ENCODE data around the gene TXNDC16. TPM values are rescaled to one million over a fixed set of nuclear protein-coding genes. Genes with fewer than 3 reads are reported as not detected.

Gene TXNDC16
- total RNA-seq, 1 experiment from 2014 or later: 13.2 TPM

DNA sequence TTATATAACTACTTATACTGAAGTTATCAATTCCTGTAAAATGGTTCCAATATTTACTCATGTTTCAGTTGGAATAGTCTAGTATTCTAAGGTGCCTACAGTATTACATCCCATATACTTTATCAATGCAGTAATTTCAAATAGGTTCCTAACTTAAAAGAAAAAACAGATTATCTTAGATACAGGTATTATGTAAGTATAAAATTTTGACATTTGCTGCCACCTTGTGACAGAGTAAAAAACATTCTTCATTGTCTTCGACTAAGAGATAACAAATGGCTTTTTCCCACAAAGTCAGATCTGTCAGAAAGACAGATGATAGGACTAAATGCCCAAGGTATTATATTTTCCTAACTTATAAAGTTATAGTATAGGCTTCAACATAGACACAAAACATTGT, 78.7 kb downstream of the TXNDC16 start:
- H3K27me3 Mint-ChIP-seq (ENCODE audit: low read depth): no peaks in the 10 kb centered on the region

More for the DNA sequence above, 78.7 kb downstream of the TXNDC16 start:
- Histone ChIP-seq H2AFZ (ENCODE audit: low read length) (no peak overlapping the region), H4K5ac (ENCODE audit: insufficient read length, low read depth, low read length) (no peak overlapping the region), H2BK15ac (ENCODE audit: low read depth, low read length) (no peak overlapping the region), H3K27ac (ENCODE audit: insufficient read length, low read depth, low read length) (no peak overlapping the region), H4K8ac (replicated peaks; ENCODE audit: insufficient read length, low read depth, low read length) (no peak overlapping the region), H2AK5ac (ENCODE audit: insufficient read length, low read length) (no peak overlapping the region), H2BK20ac (ENCODE audit: low read depth, low read length, poor library complexity, severe bottlenecking) (no peak overlapping the region), H3K56ac (ENCODE audit: insufficient read length, low read depth, low read length) (no peak overlapping the region), H4K20me1 (ENCODE audit: control insufficient read depth, insufficient read depth, insufficient read length) (no peaks in the 10 kb centered on the region), H3K9ac (ENCODE audit: extremely low read depth, insufficient read length, low read length) (no peak overlapping the region), H3K79me2 (ENCODE audit: insufficient read depth, low read length) (no peaks in the 10 kb centered on the region), H2BK12ac (ENCODE audit: insufficient read length, low read depth, low read length) (no peak overlapping the region), H3K4me1 (ENCODE audit: insufficient read depth, low read length) (no peaks in the 10 kb centered on the region), H3K4me2 (ENCODE audit: insufficient read depth, insufficient read length, low read length) (no peak overlapping the region), H3K4ac (ENCODE audit: low read depth, low read length) (no peak overlapping the region), H3K9me3 (ENCODE audit: control insufficient read depth, low read depth, low read length) (no peaks in the 10 kb centered on the region), H3K18ac (ENCODE audit: insufficient read length, low read depth, low read length) (no peak overlapping the region), H2BK5ac (ENCODE audit: insufficient read length, low read length) (no peak overlapping the region), H3K27me3 (ENCODE audit: insufficient read depth, low read length) (no peaks in the 10 kb centered on the region), H2BK120ac (ENCODE audit: low read depth, low read length, poor library complexity, severe bottlenecking) (no peak overlapping the region), H3K14ac (ENCODE audit: insufficient read depth, low read length) (no peak overlapping the region), H3T11ph (ENCODE audit: low read length) (no peak overlapping the region), H3K79me1 (ENCODE audit: insufficient read depth, low read depth, low read length, poor library complexity, severe bottlenecking) (no peaks in the 10 kb centered on the region), H3K23ac (ENCODE audit: insufficient read length, low read depth, low read length) (no peak overlapping the region), H3K23me2 (ENCODE audit: insufficient read length, low read depth, low read length, poor library complexity, severe bottlenecking) (no peaks in the 10 kb centered on the region), H4K91ac (ENCODE audit: insufficient read length, low read depth, low read length) (no peak overlapping the region)
- TF ChIP-seq, protein P1, sequence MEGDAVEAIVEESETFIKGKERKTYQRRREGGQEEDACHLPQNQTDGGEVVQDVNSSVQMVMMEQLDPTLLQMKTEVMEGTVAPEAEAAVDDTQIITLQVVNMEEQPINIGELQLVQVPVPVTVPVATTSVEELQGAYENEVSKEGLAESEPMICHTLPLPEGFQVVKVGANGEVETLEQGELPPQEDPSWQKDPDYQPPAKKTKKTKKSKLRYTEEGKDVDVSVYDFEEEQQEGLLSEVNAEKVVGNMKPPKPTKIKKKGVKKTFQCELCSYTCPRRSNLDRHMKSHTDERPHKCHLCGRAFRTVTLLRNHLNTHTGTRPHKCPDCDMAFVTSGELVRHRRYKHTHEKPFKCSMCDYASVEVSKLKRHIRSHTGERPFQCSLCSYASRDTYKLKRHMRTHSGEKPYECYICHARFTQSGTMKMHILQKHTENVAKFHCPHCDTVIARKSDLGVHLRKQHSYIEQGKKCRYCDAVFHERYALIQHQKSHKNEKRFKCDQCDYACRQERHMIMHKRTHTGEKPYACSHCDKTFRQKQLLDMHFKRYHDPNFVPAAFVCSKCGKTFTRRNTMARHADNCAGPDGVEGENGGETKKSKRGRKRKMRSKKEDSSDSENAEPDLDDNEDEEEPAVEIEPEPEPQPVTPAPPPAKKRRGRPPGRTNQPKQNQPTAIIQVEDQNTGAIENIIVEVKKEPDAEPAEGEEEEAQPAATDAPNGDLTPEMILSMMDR (conservative IDR thresholded peaks at IDR 0.05): peak; percentile 55; the same call in 2 of the 3 replicates
- DNase-seq: no peak
- Mint-ChIP-seq H3K9me3 (peaks cover 0 to 6% of the 10 kb centered on the region in 2 experiments; a peak in 2 of 5 replicates), H3K36me3 (ENCODE audit: insufficient read depth in 1 of 3, low read depth in 3 of 3) (peaks cover 11 to 22% (median 21%) of the 10 kb centered on the region in 3 experiments; a peak in 6 of 7 replicates), H3K4me1 (peaks cover 9 to 11% of the 10 kb centered on the region in 2 experiments), H3K4me3 (no peak overlapping the region), H3K27ac (no peak overlapping the region)
- WGBS (ENCODE audit: extremely low coverage, insufficient read length, low lambda C conversion rate): no CpG with 5 or more reads among the region's 1 CpG

All from H9 (cell line).